ENCODE data around the gene AMIGO1.

AMIGO1 gene

DNA sequence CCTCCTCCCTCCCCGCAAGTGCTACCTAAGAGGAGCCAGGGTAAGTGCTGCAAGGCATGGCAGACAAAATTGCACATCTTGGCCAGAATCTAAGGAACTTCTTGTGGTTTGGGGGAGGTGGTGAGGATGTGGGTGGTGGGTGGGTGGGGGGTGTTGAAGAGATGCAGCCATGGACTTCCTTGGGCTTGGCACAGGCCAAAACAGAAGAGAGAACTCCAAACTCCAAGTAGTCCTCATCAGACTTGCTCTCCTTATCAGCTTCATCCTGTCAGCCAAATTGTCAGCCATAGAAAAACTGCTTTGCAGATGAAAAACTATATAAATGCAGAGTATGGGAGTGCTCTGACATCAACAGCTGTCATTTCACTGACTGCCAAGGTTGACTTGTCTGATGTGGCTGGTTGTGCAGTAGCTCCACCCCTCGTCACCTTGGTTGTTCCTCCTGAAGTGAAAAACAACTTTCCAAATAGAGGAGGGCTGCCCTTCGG is 7.1 kb downstream of the AMIGO1 start:
- DNase-seq (ENCODE audit: low read depth), result no peak

DNA sequence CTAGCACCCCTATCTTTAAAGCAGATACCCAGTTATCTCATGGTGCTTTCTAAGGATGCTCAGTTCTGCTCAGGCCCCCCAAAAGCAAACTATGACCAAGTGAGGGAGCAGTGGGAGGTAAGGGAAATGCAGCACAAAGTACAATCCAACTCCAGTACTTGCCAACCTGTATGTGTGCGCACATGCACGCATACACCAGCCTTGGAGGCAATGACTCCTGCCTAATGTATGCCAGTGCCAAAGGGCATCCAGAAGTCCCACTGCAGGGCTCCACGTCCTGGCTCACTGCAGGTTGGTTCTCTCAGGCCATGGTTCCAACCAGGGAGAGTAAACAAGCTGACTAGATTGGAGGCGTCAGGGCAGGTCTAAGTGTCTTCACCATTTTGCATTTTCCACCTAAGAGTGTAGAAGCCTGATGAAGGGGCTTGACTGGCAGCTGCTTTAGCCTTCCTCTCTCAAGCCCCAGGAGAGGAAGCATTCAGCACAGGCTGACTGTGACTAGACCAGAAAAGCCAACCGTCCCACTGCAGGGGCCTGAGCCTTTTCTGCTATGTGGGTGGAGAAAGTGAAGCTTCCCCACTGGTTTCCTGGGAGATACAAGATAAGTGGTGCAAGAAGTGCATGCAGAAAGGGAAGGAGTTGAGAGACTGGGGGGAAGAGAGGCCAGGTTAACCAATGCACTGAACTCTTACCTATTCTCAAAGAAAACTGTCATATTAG is 7.7 kb downstream of the AMIGO1 start:
- no peak for DNase-seq (ENCODE audit: low read depth)

GRCh38 chr1:109500941-109501381 is 8.6 kb downstream of the AMIGO1 start:
- DNase-seq (ENCODE audit: low read depth), result peak; percentile 53

DNA sequence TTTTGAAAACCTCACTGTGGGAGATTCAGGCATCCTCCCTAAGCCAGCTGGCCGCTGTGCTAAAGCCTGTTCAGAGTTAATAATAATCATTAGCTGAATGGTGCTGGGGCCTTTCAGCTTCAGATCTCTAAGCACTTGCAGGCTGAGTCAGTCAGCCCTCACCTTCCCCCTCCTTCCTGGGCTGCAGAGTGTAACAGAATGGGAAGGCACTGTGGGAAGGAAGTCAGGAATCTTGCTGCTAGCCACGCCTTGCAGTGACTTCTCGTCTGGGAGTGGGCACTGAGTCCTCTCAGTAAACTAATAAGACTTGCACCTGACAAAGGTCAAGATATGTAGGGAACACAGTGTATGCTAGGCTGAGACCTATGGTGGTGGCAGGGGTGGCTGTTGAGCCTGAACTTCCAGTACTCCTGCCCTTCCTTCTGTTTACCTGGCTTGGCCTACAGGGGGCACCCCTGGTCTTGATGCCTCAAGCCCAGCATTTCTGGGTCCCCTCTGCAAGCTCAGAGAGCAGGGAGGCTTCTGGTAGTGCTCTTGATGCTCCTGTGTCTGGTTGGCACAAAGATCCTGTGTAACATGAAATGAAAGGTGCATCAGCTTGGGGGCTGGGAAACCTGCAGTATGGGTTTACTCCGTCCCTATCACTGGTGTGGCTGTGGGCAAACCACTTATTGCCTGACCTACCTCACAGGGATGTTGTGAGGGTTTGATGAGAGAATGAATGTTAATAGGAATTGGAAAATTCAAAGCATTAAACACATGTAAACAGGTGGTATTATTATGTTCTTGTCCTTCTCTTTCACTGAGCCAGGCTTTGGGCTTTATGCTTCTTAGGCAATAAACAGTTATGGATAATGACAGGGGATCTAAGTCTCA is 9.6 kb downstream of the AMIGO1 start:
- no peak for DNase-seq (ENCODE audit: low read depth)

DNA sequence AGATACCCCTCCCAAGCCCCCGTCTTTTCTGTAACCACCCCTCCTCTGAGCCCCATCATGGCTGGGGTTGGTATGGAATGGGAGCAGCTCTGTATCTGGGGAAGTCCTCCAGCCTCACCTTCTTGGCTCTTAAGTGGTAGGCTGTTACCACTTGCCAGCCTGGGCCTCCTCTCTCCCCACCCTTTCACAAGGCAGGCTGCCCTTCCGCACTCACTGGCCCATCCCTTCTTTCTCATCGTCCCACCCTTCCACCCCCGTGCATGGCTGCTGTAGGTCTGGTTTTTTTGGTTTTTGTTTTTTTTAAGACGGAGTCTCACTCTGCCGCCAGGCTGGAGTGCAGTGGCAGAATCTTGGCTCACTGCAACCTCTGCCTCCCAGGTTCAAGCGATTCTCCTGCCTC is 10.4 kb downstream of the AMIGO1 start:
- no peak for DNase-seq (ENCODE audit: low read depth)

GRCh38 chr1:109498161-109498801 is 11.2 kb downstream of the AMIGO1 start:
- no peak for DNase-seq (ENCODE audit: low read depth)

DNA sequence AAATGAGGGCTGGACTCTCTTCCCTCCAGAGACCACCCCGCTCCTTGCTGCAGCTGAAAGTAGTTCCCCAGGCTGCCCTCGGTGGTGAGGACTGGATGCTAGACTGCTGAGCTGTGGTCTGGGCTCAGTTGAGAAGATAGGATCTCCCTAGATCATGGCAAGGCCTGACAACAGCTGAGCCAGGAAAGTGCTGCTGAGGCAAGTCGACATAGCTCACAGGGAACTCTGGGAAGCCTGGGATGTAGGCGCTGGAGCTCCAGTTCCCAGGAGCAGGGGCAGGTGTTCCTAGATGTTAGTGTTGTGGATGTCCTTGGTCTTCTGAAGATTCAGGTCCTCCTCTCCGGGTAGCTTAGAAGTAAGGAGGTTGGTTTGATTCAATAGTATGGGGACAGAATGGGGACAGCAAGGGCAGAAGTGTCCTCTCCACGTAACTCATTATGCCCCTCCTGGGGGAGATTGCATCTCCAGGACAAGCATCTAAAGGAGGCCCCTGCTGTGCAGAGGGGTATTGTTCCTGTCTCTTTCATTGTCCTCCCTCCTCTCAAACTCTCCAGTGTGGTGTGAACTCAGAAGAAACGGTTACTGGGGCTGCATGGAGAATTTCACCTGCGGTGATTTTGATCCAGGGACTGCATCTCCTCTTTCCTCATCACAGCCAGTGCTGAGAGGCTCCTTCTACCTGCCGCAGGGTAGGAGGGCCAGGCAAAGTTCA is 11.9 kb downstream of the AMIGO1 start:
- no peak for DNase-seq (ENCODE audit: low read depth)

GRCh38 chr1:109495738-109496137 is 13.8 kb downstream of the AMIGO1 start:
- DNase-seq (ENCODE audit: low read depth), result no peak

GRCh38 chr1:109493805-109494539 is 15.6 kb downstream of the AMIGO1 start, which contains the start of gene CYB561D1:
Gene CYB561D1, plus strand, starts transcription at chr1:109494094. Its CDS starts 46 bp downstream, at chr1:109494140.
- peak; percentile 63 for DNase-seq (ENCODE audit: low read depth)

DNA sequence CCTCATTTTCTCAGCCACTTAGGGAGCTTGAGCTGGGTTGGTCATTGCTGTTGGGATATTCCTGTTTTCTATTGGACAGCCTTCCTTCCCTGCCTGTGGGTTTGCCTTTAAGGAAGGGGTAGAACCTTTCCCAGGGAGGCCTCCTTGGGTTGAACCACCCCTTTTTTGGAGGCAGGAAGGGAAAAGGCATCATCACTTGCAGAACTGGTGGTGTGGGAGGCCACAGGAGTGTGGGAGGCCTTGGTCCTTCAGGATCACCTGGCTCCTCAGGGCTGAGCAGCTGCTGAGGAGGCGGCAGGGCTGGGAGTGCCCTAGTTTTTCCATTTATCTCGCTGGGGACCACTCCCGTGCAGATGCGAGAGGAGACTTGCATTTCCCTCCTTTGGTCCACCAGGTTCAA is 16.3 kb downstream of the AMIGO1 start:
- no peak for DNase-seq (ENCODE audit: low read depth)

DNA sequence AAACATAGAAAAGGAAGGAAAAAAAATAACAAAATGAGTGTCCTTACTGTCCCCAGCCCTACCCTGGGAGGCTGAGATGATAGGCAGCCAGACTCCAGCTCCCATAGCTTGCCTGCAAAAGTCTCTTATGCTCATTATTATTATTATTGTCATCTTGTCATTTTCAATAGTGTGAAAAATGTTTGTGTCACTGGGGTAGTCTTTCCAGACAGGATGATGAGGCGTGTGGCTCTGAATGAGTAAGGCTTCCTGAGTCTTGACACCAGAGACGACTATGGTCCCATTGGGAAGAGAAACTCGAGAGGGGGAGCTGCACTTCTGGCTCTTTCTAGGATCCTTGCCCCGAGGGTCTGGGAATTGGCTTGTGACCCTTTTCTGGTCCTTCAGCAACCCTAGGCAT is 16.7 kb downstream of the AMIGO1 start:
- no peak for DNase-seq (ENCODE audit: low read depth)

DNA sequence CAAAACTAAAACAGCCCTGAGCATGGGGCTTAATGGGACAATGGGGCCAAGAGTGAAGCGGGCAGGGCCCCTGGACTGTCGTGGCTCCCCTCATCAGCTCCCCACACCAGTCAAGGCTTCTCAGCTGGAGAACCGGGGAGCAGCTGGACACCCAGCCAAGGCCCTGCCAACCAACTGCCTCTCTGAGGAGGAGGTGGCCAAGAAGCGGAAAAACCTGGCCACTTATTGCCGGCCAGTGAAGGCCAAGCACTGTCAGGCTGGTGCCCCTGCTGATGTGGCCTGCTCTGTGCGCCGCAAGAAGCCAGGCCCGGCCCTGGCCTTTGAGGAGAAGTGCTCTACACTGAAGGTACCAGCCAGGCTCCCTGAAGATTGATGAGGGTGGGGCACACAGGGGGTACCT is 18.2 kb downstream of the AMIGO1 start:
- no peak for DNase-seq (ENCODE audit: low read depth)

DNA sequence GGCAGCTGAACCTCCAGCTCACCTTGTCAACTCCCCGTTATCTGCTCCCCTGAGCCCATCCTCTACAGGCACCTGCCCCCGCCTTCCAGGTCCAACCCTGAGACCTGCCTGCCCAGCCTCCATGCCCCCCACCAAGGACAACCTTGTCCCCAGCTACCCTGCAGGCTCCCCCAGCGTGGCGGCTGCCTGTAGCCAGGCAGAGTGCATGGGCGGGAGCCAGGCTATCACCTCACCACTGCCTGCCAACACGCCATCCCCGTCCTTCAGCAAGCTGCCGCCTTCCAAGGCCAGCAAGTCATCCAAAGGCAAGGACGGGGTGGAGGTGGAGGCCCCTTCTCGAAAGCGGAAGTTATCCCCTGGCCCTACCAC is 18.6 kb downstream of the AMIGO1 start:
- no peak for DNase-seq (ENCODE audit: low read depth)

- peak; percentile 48 for DNase-seq (ENCODE audit: low read depth)
Measured at GRCh38 chr1:109490029-109490933, 19.2 kb downstream of the AMIGO1 start.

GRCh38 chr1:109488696-109489095 is 20.8 kb downstream of the AMIGO1 start:
- no peak for DNase-seq (ENCODE audit: low read depth)

DNA sequence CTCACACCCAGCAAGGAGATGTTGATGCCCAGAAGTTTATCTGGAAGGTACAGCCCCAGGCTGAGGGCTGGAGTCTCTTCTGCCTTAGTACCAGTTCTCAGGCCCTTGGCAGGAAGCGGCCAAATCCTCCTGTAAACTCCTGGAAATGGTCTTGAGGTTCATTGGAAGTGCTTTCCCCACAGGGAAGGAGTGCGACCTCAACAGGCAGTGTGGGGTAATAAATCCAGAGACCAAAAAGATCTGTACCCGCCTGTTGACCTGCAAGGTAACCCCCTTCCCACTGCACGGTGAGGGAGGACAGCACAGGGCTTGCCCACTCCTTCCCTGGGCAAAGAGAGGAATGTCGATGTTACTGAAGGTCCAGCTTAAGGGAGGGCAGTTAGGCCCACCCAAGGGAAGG is 21.3 kb downstream of the AMIGO1 start:
- no peak for DNase-seq (ENCODE audit: low read depth)

DNA sequence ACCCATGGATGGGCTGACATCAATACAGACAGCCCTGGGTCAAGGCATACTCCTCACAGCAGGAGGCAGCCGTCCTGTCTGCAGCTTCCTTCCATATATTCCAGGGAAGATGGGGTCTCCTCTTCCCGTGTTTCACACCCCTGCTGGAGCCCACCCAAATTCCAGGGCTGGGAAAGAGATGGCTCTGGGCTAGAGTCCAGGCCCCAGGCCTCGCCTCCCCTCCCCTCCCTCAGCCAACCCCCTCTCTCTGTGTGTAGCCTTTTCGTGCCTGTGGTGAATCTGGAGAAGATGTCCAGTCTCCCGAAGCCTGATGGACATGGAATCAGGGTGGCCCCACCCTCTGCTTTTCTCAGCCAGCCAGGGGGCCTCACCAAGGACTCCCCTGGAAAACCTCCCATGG is 22.3 kb downstream of the AMIGO1 start:
- DNase-seq (ENCODE audit: low read depth), result no peak

GRCh38 chr1:109485001-109485400 is 24.5 kb downstream of the AMIGO1 start:
- no peak for DNase-seq (ENCODE audit: low read depth)

DNA sequence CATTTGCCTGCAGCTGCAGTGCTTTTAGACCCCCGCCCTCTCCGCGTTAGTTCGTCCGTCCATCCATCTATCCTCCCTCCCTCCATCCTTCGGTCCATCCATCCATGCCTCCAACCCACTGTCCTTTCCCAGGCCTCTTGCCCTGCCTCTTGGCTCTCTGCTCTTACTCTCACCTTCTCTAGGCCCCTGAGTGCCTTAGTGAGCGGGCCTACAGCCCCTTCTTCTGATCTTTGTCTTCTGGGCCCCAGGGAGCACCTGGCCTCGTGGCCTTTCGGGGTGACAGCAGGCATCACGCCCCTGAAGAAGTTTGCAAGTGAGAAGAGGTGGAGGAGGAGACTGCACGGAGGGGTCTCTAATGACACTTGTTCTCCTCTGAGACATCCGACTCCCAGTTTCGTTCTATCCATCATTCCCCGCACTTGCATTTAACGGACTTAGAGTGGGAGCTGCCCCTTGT is 25.0 kb downstream of the AMIGO1 start:
- DNase-seq (ENCODE audit: low read depth), result no peak

Measured in GM04504 (cell line).